ENCODE measurements around the gene FIGLA.

DNA sequence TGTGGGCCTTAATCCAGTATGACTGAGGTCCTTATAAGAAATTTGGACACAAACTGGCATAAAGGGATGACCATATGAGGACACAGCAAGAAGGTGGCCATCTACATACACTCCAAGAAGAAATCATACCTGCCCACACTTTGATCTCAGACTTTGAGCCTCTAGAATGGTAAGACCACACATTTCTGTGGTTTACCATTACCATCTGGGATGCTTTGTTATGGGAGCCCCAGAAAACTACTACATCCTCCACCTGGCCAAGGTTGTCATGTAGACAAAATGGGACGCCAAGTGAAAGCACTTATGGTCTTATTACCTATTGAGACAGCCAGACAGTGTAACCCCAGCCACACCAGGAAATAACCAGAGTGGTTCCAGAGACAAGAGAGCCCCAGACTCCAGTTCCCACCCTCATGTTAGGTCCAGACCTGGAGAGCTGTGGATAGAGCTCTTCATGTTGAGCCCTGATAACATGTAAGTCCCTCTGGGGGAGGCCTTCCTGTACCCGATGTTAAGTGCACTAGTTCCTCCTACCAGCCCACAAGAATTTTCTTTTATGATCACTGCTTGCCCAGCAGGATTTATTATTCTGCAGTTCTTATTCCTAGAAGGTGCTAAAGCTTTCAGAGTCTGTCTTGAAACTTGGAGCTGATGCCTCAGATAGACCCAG lies 17.8 kb downstream of the FIGLA start:
- TF ChIP-seq, protein P1, sequence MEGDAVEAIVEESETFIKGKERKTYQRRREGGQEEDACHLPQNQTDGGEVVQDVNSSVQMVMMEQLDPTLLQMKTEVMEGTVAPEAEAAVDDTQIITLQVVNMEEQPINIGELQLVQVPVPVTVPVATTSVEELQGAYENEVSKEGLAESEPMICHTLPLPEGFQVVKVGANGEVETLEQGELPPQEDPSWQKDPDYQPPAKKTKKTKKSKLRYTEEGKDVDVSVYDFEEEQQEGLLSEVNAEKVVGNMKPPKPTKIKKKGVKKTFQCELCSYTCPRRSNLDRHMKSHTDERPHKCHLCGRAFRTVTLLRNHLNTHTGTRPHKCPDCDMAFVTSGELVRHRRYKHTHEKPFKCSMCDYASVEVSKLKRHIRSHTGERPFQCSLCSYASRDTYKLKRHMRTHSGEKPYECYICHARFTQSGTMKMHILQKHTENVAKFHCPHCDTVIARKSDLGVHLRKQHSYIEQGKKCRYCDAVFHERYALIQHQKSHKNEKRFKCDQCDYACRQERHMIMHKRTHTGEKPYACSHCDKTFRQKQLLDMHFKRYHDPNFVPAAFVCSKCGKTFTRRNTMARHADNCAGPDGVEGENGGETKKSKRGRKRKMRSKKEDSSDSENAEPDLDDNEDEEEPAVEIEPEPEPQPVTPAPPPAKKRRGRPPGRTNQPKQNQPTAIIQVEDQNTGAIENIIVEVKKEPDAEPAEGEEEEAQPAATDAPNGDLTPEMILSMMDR (IDR thresholded peaks at IDR 0.05; ENCODE audit: low read depth, low read length, poor library complexity, severe bottlenecking), result no peak
- TF ChIP-seq EZH2phosphoT487 (IDR thresholded peaks at IDR 0.05; ENCODE audit: borderline replicate concordance, low read length), result no peak

Data from DOHH2 (cell line).